GM23338 (cell line): Measurements from ENCODE around the gene FCHO2. TPM values are rescaled to one million over a fixed set of nuclear protein-coding genes. Genes with fewer than 3 reads are reported as not detected.

ENCODE experiments used
- ATAC-seq: fragments of 200-7000 bp; cut with Tn5 transposase; 3 replicates; pipeline ENCODE4 v1.9.1; 2020
- DNase-seq: peaks from one replicate; pipeline ENCODE4 v3.0.0-alpha.2; 2015; ENCODE audit warnings: low spot score
- H2AFZ ChIP-seq: fragments of 200-600 bp; sonication (generic); 2 replicates; pipeline ENCODE4 v1.8.0; 2016; ENCODE audit warnings: antibody characterized with exemption, mild to moderate bottlenecking, moderate library complexity
- H3F3A ChIP-seq: fragments of 200-600 bp; sonication (generic); replicated peaks from 2 replicates; pipeline ENCODE4 v1.8.0; 2017; ENCODE audit warnings: antibody characterized with exemption, mixed run types, low read depth
- H3K27ac ChIP-seq: fragments of 200-600 bp; sonication (generic); 2 replicates; pipeline ENCODE4 v1.6.1; 2016; ENCODE audit warnings: low read depth
- H3K27me3 ChIP-seq: fragments of 200-600 bp; sonication (generic); 2 replicates; pipeline ENCODE4 v1.8.0; 2016; ENCODE audit warnings: mild to moderate bottlenecking, mixed run types, moderate library complexity; ENCODE audit not compliant: insufficient read depth
- H3K36me3 ChIP-seq: fragments of 200-600 bp; sonication (generic); 2 replicates; pipeline ENCODE4 v1.8.0; 2016; ENCODE audit warnings: mild to moderate bottlenecking; ENCODE audit not compliant: insufficient read depth
- H3K4me1 ChIP-seq: fragments of 200-600 bp; sonication (generic); 2 replicates; pipeline ENCODE4 v1.8.0; 2016; ENCODE audit warnings: mild to moderate bottlenecking, moderate library complexity; ENCODE audit not compliant: insufficient read depth
- H3K4me2 ChIP-seq: fragments of 200-600 bp; sonication (generic); 2 replicates; pipeline ENCODE4 v1.7.1; 2017; ENCODE audit warnings: mixed run types
- H3K4me3 ChIP-seq: fragments of 200-600 bp; sonication (generic); 2 replicates; pipeline ENCODE4 v1.6.1; 2016; ENCODE audit warnings: mixed run types
- H3K79me2 ChIP-seq: fragments of 200-600 bp; sonication (generic); replicated peaks from 2 replicates; pipeline ENCODE4 v1.8.0; 2017; ENCODE audit warnings: mild to moderate bottlenecking; ENCODE audit not compliant: insufficient read depth
- H3K9me2 ChIP-seq: fragments of 200-600 bp; sonication (generic); 2 replicates; pipeline ENCODE4 v1.8.0; 2017; ENCODE audit not compliant: insufficient read depth
- H4K20me1 ChIP-seq: fragments of 200-600 bp; sonication (generic); replicated peaks from 2 replicates; pipeline ENCODE4 v1.8.0; 2017; ENCODE audit warnings: mild to moderate bottlenecking; ENCODE audit not compliant: insufficient read depth
- H3K27ac Mint-ChIP-seq: 2 replicates; pipeline ENCODE4 v1.8.0; 2020; ENCODE audit warnings: inconsistent platforms, mild to moderate bottlenecking, moderate library complexity, mixed read lengths
- H3K27me3 Mint-ChIP-seq: 3 replicates; pipeline ENCODE4 v1.8.0; 2022; ENCODE audit warnings: low read depth, mild to moderate bottlenecking, moderate library complexity, mixed read lengths, inconsistent platforms; ENCODE audit not compliant: insufficient read depth, poor library complexity
- H3K36me3 Mint-ChIP-seq: 3 replicates; pipeline ENCODE4 v1.8.0; 2021; ENCODE audit warnings: low read depth, mild to moderate bottlenecking, inconsistent platforms, moderate library complexity, mixed read lengths
- H3K4me1 Mint-ChIP-seq: 3 replicates; pipeline ENCODE4 v1.8.0; 2020; ENCODE audit warnings: mild to moderate bottlenecking, inconsistent platforms, mixed read lengths
- H3K4me3 Mint-ChIP-seq: 3 replicates; pipeline ENCODE4 v1.8.0; 2021; ENCODE audit warnings: moderate library complexity, mild to moderate bottlenecking, inconsistent platforms, mixed read lengths
- H3K9me3 Mint-ChIP-seq: 3 replicates; pipeline ENCODE4 v1.8.0; 2020; ENCODE audit warnings: moderate library complexity, mild to moderate bottlenecking, inconsistent platforms, mixed read lengths
- CREB1 ChIP-seq: fragments of 250-450 bp; sonication (Bioruptor Pico); IDR thresholded peaks from 2 replicates; pipeline ENCODE4 v1.5.0; 2020; ENCODE audit warnings: low read depth, mild to moderate bottlenecking, moderate library complexity
- CTCF ChIP-seq, 2 experiments: fragments of 200-600 bp in 1 of 2; sonication (generic) in 1 of 2; conservative IDR thresholded peaks; 2 replicates each; pipeline versions ENCODE4 v1.5.1 to v1.6.1; 2016 to 2017; ENCODE audit warnings: antibody characterized with exemption in 2 of 2, low read depth in 2 of 2, mild to moderate bottlenecking in 2 of 2, moderate library complexity in 1 of 2
- EZH2 ChIP-seq: fragments of 200-600 bp; sonication (generic); IDR thresholded peaks from one replicate; pipeline ENCODE4 v1.8.0; 2017; ENCODE audit warnings: antibody characterized with exemption, mild to moderate bottlenecking, low read depth; ENCODE audit not compliant: unreplicated experiment
- EZH2phosphoT487 ChIP-seq: fragments of 200-600 bp; sonication (generic); IDR thresholded peaks from one replicate; pipeline ENCODE4 v1.8.1; 2018; ENCODE audit warnings: antibody characterized with exemption; ENCODE audit not compliant: unreplicated experiment
- JUNB ChIP-seq: IDR thresholded peaks from one replicate; pipeline ENCODE4 v1.6.1; 2016; ENCODE audit warnings: antibody characterized with exemption; ENCODE audit not compliant: unreplicated experiment
- POLR2AphosphoS5 ChIP-seq: IDR thresholded peaks from 2 replicates; pipeline ENCODE4 v1.6.1; 2016; ENCODE audit warnings: antibody characterized with exemption, low read depth
- REST ChIP-seq: IDR thresholded peaks from one replicate; pipeline ENCODE4 v1.6.1; 2018; ENCODE audit warnings: antibody characterized with exemption; ENCODE audit not compliant: unreplicated experiment
- STAT1 ChIP-seq: IDR thresholded peaks from one replicate; pipeline ENCODE4 v1.6.1; 2016; ENCODE audit warnings: antibody characterized with exemption; ENCODE audit not compliant: unreplicated experiment
- ZNF114 ChIP-seq: fragments of 250-450 bp; sonication (Bioruptor Pico); IDR thresholded peaks from 2 replicates; pipeline ENCODE4 v1.5.0; 2020; ENCODE audit warnings: mild to moderate bottlenecking, moderate library complexity
- ZNF331 ChIP-seq: fragments of 250-450 bp; sonication (Bioruptor Pico); IDR thresholded peaks from 2 replicates; pipeline ENCODE4 v1.5.0; 2020; ENCODE audit warnings: low read depth, mild to moderate bottlenecking, moderate library complexity
- polyA plus RNA-seq: library from polyadenylated mRNA; unstranded; fragments of >200 nt; fragmentation: Nextera tagmentation; extraction: Ambion mirVana; gene quantifications from 2 replicates; pipeline ENCODE4 v1.2.1, GENCODE V29; 2016
- total RNA-seq: library from RNA; depleted of rRNA; stranded (reverse); fragments of >200 nt; shearing (Covaris generic); gene quantifications from 2 replicates; pipeline ENCODE4 v1.2.3, GENCODE V29; 2014
- TF ChIP-seq, protein P1 (sequence below): IDR thresholded peaks from 2 replicates; pipeline ENCODE4 v1.6.1; 2016; ENCODE audit warnings: antibody characterized with exemption

The FCHO2 gene
- total and polyA plus RNA-seq, 2 experiments from 2014 or later = 8.4 to 10.1 TPM

DNA sequence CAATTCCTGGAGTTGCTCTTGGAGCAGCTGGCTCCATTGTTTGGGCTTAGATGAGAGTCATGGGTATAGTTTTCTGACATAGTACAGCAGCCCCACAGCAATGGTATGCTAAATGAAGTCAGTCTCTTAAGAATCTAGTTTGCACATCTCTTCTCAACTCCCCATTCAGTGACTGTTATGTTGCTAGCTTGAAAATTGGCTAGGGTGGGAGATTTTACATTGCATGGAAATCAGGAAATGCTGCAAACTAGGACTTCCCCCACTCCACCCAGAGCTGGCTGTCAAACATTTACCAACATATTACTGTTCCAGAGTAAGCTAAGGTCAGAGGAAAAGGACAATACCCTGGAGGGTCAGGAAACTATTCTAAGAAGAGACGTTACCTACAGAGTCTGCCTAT lies 17.6 kb upstream of the FCHO2 start (continued):
- TF ChIP-seq REST (no peak), CTCF (conservative IDR thresholded peaks at IDR 0.05; ENCODE audit: low read depth in 2 of 2) (no peak), CREB1 (CRISPR knock-in tag) (no peak), EZH2 (no peak), STAT1 (no peak), ZNF114 (CRISPR knock-in tag) (no peak), ZNF331 (CRISPR knock-in tag) (no peak), JUNB (no peak), EZH2phosphoT487 (no peak), POLR2AphosphoS5 (no peak)
- TF ChIP-seq, protein P1, sequence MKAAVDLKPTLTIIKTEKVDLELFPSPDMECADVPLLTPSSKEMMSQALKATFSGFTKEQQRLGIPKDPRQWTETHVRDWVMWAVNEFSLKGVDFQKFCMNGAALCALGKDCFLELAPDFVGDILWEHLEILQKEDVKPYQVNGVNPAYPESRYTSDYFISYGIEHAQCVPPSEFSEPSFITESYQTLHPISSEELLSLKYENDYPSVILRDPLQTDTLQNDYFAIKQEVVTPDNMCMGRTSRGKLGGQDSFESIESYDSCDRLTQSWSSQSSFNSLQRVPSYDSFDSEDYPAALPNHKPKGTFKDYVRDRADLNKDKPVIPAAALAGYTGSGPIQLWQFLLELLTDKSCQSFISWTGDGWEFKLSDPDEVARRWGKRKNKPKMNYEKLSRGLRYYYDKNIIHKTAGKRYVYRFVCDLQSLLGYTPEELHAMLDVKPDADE = no peak

DNA sequence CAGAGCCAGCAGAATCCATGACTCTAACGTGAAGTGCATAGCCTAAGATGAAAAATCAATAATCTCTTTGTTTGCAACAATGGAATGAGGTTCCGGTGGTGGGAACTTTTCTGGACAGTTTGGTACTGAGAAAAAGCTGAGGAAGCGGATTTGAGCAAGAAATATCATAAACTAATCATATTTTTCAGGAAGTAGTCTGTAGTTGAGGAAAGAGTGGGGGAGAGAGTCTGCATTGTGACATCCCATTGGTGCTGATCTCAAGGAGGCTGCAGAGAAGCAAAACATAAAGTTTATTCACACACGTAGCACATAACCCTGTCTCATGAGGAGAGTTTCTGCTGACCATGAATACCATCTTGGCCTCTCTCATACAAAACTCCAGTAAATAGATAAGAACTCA lies 15.8 kb upstream of the FCHO2 start:
- DNase-seq (no peak), ATAC-seq (no peak)
- H3K27me3 Mint-ChIP-seq = peaks cover 4% of the 10 kb centered on the region
- Histone ChIP-seq H3K79me2 (no peaks in the 10 kb centered on the region), H3K4me1 (no peaks in the 10 kb centered on the region), H3K27me3 (no peaks in the 10 kb centered on the region), H3F3A (no peaks in the 10 kb centered on the region), H4K20me1 (no peaks in the 10 kb centered on the region), H3K27ac (no peak overlapping the region), H3K36me3 (no peaks in the 10 kb centered on the region), H3K4me3 (no peak overlapping the region), H3K9me2 (no peaks in the 10 kb centered on the region), H2AFZ (no peak overlapping the region), H3K4me2 (no peak overlapping the region)
- H3K4me3 Mint-ChIP-seq = no peak overlapping the region
- peaks cover 10% of the 10 kb centered on the region; the same call in 2 of the 3 replicates for H3K36me3 Mint-ChIP-seq
- no peak overlapping the region for H3K27ac Mint-ChIP-seq
- no peaks in the 10 kb centered on the region for H3K4me1 Mint-ChIP-seq
- peaks cover 10% of the 10 kb centered on the region for H3K9me3 Mint-ChIP-seq
- TF ChIP-seq POLR2AphosphoS5 (no peak), ZNF114 (CRISPR knock-in tag) (no peak), CTCF (conservative IDR thresholded peaks at IDR 0.05; ENCODE audit: low read depth in 2 of 2) (no peak), REST (no peak)
- TF ChIP-seq, protein P1 = no peak
